Measurements from ENCODE around the gene PRG2.

The PRG2 gene, protein sequence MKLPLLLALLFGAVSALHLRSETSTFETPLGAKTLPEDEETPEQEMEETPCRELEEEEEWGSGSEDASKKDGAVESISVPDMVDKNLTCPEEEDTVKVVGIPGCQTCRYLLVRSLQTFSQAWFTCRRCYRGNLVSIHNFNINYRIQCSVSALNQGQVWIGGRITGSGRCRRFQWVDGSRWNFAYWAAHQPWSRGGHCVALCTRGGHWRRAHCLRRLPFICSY

DNA sequence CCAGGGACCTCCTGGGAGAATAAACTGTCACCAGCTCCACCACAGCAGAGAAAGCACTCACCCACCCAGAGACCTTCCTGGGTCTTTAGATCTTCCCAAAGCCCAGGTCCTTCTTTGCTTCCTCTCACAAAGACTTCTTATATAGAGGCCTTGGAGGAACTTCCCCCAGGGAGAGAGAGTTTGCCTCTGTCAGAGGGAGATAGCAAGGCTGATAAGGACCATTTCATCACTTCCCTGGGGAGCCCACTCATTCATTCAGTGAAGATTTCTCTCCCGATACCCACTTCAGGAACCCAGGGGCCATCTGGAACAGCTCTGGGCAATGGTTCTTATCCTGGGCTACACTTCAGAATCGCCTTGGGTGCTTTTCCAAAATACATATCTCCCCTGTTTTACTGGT, at the start of gene PRG2:
TSS of gene PRG2 (minus strand) at position 116 of the 400 bp plus-strand sequence. CDS start 706 bp downstream, outside the sequence.
- DNase-seq = no peak

DNA sequence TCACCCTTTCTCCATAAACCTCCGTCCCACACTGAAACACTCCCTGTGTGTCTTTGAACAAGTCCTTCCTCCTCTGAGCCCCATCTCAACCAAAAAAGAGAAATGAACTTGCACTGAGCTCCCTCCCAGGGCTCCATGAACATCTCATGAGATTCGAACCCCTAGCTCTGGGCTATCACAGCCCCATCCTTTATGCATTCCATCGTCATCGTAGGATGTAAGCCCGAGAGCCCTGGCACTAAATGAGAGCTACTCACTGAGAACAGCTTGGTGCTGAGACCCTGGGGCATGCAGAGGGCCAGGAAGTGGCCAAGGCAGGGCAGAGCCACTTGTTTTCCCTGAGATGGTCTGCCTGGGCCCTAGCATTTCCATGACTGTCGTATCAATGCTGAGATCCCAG, 49.3 kb upstream of the PRG2 start:
- DNase-seq = no peak

- DNase-seq = no peak
Observed at GRCh38 chr11:57438345-57439285, 48.2 kb upstream of the PRG2 start.

- DNase-seq = no peak
Observed at GRCh38 chr11:57436031-57436430, 45.6 kb upstream of the PRG2 start.

DNA sequence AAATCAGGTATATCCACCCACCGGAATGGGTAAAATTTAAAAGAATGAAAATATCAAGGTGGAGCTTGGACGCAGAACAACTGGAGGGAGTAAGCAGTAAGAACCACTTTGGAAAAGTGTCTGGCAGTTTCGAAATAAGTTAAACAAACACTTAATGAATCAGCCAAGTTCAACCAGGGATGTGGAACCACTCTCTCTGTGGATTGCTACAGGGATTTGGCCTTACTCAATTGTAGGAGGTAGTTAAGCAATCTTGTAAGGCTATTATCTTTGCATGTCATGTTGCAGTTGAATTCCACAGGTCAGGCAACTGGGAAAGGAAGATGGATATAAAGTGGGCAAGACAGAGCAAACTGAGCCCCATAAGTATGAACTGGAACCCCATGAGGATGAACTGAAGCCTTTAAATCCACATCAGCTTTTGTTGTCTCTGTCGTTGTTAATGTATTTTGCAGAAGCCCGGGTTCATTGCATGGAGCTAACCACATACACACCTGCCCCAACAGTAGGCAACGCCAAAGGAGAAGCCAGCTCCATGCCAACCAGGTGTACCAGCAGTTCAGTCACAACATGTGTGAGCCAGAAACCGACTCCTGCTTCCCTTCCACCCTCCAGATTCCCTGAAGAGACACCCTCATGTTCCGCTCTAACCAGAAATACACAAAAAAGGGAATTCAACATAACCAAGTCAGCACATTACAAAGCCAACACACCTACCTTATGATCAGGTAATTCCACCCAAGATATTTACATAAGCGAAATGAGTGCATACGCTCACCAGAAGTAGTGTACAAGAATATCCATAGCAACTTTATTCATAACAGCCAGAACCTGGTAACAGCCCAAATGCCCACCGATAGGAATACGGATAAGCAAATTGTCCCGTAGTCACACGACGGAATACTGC, 44.4 kb upstream of the PRG2 start:
- no peak for DNase-seq

GRCh38 chr11:57432714-57433163, 42.3 kb upstream of the PRG2 start:
- no peak for DNase-seq

GRCh38 chr11:57432149-57432561, 41.7 kb upstream of the PRG2 start:
- DNase-seq = no peak

- no peak for DNase-seq
Observed at GRCh38 chr11:57430952-57431351, 40.5 kb upstream of the PRG2 start.

GRCh38 chr11:57429946-57430345, 39.5 kb upstream of the PRG2 start:
- DNase-seq = no peak

DNA sequence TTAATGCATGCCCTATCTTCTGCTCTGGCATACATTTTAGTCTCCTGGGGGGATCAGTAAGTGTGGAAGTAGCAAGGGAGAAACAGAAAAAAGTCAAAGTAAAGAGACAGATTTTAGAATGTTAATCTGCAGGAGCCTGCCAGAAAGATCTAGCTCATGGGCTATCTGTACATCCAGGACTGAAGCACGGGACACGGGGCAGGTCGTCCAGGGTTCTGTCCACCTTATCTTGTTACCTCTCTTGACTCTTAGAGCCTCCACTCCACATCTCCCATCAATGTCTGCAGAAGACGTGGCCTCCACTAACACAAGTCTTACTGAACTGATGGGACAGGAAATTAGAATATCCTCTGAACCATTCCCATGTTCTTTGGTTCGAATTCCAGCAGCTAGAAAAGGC, 38.2 kb upstream of the PRG2 start:
- DNase-seq = no peak

DNA sequence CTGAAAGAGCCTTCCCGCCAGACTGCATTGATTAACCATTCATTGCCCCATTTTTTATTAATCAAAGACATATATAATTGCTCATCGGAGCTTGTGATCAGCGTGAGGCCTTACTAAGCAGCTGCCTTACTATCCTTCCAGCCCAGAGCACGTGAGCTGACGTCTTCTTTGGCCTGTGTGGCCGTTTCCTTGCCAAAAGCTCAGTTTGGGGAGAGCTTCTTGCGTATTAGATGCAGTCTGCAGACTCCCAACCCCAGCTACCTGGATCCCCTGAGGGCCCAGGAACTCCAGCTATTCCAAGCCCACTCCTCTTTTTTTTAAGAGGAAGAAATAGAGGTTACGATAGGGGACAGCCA, 37.3 kb upstream of the PRG2 start:
- DNase-seq = no peak

DNA sequence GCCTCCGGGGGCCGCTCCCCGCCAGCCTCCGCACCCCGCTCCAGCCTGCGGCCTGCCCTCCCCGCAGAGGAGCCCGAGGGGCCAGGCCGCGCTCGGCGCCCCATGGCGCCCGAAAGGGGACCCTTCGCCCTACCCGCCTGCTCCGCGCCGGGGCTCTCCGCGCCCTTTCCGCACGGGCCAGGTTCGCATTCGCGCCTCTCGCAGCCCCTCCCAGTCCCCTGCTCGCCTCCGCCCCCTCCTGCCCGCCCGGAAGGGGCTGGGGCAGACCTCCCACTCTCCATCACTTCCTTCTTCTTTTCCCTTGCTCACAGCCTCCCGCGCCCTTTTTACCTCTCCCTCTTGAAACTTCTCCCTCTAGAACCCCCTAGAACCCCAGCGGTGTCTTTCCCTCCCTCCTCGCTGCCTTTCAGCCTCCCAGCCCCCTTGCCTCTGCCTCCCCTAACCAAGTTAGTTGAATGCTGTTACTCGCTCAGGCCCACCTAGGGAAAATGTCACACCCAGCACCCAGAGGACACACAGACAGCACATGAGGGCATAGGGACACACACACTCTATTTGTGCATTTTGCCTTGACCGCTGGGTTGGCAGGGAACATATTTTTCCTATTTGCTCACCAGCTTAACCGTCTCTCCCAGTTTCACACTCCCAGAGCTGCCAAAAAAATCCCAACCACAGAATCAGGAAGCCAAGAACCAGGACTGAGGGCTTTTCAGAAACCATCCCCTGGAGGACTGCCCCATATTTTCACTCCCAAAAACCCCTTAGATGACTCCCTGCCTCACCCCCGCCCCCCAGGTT, 36.7 kb upstream of the PRG2 start, which contains the start of gene SLC43A3:
TSS of gene SLC43A3 (minus strand) at position 193 of the 798 bp plus-strand sequence. CDS start 949 bp downstream, outside the sequence.
- DNase-seq = peak; percentile 22

DNA sequence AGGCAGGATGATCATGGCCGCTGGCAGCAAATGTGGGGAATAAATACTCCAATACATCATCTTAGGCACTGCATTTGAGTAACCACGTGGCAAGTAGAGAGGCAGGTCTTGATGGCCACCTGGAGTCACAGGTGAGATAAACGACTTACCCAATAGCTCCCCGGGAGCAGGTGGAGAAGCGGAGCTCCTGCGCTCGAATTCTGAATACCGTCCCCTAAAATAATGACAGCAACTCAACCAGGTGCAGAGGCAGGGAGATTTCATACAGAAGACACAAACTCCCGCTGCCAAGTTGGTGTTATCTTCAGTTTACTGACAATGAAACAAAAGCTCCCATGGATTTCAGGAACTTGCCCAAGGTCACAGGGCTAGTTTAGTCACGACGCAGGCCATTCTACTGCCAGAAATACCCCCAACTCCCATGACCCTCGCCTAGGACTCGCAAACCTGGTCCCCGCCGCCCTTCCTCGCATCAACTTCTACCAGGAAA, 36.0 kb upstream of the PRG2 start:
- no peak for DNase-seq

- DNase-seq = no peak
Observed at GRCh38 chr11:57425565-57426438, 35.4 kb upstream of the PRG2 start.

DNA sequence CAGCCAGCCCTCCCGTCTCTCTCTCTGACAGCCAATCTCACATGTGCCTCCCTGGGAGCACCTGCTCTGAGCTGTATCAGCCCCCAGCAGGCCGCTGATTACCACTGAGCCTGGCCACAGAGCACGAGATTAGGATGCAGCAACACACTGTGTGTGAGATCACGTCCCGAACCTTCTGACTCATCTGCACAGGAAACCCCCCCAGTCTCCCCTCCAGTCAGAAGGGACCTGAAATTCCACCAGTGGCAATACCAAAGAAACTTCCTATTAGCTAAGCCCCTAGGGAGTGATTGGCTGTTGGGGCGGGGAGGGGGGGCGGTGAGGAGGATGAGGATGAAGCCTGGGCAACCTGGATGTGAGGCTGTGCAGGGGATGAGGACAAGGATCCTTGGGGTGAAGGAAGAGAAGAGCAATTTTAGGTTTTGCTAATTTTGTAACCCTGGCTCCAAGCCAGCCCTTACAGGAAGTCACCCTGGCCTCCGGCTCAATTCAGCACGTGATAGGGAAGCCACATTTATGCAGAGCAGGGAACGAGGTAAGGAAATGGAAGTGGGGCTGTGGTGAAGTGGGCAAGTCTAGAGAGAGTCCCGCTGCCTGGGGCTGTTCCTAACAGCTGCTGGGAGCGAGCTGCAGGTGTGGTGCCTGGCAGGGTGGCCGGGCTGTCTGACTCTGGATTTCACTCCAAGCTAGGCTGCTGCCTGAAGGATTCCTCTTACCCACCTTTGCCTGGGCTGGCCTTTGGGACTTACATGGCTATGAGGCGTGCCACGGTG, 34.5 kb upstream of the PRG2 start:
- DNase-seq = no peak

- DNase-seq = no peak
Observed at GRCh38 chr11:57424137-57424791, 33.8 kb upstream of the PRG2 start.

DNA sequence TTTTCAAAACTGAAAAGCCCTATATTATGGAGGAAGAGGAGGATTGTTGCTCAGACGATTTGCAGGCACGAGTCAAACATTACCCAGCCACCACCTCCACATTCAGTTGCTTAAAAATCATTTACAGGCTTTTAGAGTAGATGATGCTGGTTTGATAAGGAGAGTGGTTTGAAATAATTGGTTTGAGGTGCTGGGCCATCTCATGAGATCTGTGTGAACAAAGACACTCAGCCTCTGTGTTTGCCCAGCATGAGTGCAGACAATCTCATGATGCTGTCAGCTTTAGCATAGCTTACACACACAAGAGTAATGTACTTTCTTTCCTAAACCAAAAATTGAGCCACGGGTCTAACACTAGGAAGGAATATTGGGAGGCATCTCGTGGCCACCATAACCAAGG, 32.2 kb upstream of the PRG2 start:
- DNase-seq = no peak

GRCh38 chr11:57421805-57422204, 31.4 kb upstream of the PRG2 start:
- DNase-seq = no peak

GRCh38 chr11:57421066-57421465, 30.6 kb upstream of the PRG2 start:
- no peak for DNase-seq

DNA sequence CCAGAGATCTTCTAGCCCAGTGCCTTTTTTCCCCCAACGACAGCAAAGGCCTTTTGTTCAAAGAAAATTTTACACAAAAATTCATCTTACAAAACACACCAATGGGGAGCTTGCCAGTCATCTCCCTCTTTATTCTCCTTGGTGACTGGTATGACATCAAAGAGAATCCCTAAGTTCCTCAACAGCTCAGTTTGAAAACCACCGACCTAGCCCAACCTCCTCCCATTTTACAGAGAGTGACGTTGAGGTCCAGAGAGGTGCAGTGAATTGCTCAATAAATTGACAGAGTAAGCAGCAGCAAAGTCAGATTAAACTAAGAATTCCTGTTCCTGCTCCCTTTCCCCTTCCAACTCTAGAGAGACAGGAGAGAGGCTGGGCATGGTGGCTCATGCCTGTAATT, 28.7 kb upstream of the PRG2 start:
- DNase-seq = no peak
